HG02884 (cell line): ENCODE results near the gene FHOD3.

ENCODE experiments used
- ATAC-seq: cut with Tn5 transposase; IDR thresholded peaks from one replicate; pipeline ENCODE4 v1.9.1; 2021; ENCODE audit warnings: mild to moderate bottlenecking, moderate library complexity; ENCODE audit not compliant: unreplicated experiment

FHOD3 gene

GRCh38 chr18:36378205-36378604, 80.7 kb downstream of the FHOD3 start:
- no peak for ATAC-seq

GRCh38 chr18:36379435-36379984, 82.0 kb downstream of the FHOD3 start:
- no peak for ATAC-seq

GRCh38 chr18:36380173-36380827, 82.8 kb downstream of the FHOD3 start:
- ATAC-seq, result no peak

GRCh38 chr18:36381075-36381474, 83.6 kb downstream of the FHOD3 start:
- no peak for ATAC-seq

- no peak for ATAC-seq
Measured at GRCh38 chr18:36382854-36383253, 85.3 kb downstream of the FHOD3 start.

- ATAC-seq, result no peak
Measured at GRCh38 chr18:36386150-36386920, 88.8 kb downstream of the FHOD3 start.

GRCh38 chr18:36387310-36387709, 89.8 kb downstream of the FHOD3 start:
- no peak for ATAC-seq

GRCh38 chr18:36388310-36388709, 90.8 kb downstream of the FHOD3 start:
- no peak for ATAC-seq

GRCh38 chr18:36389027-36389426, 91.5 kb downstream of the FHOD3 start:
- no peak for ATAC-seq

- ATAC-seq, result no peak
Measured at GRCh38 chr18:36389811-36390581, 92.5 kb downstream of the FHOD3 start.

- ATAC-seq, result no peak
Measured at GRCh38 chr18:36391426-36392145, 94.1 kb downstream of the FHOD3 start.

GRCh38 chr18:36392164-36392978, 94.9 kb downstream of the FHOD3 start:
- no peak for ATAC-seq

- ATAC-seq, result no peak
Measured at GRCh38 chr18:36392979-36393287, 95.4 kb downstream of the FHOD3 start.

- ATAC-seq, result no peak
Measured at GRCh38 chr18:36394486-36394885, 97.0 kb downstream of the FHOD3 start.

- ATAC-seq, result no peak
Measured at GRCh38 chr18:36396190-36396589, 98.7 kb downstream of the FHOD3 start.

GRCh38 chr18:36397033-36397432, 99.5 kb downstream of the FHOD3 start:
- ATAC-seq, result no peak

GRCh38 chr18:36398419-36398818, 100.9 kb downstream of the FHOD3 start:
- no peak for ATAC-seq

GRCh38 chr18:36399055-36399454, 101.5 kb downstream of the FHOD3 start:
- ATAC-seq, result no peak

- no peak for ATAC-seq
Measured at GRCh38 chr18:36401462-36401861, 103.9 kb downstream of the FHOD3 start.

GRCh38 chr18:36402765-36403396, 105.4 kb downstream of the FHOD3 start:
- no peak for ATAC-seq
